GM19468 (cell line): ENCODE results near the gene PROK2.

Experiments
- ATAC-seq: cut with Tn5 transposase; IDR thresholded peaks from one replicate; pipeline ENCODE4 v1.9.1; 2021; ENCODE audit warnings: mild to moderate bottlenecking, moderate library complexity, moderate number of reproducible peaks; ENCODE audit not compliant: unreplicated experiment; ENCODE audit errors: extremely low read depth

PROK2 gene

GRCh38 chr3:71787851-71788405, 3.0 kb upstream of the PROK2 start:
- no peak for ATAC-seq

DNA sequence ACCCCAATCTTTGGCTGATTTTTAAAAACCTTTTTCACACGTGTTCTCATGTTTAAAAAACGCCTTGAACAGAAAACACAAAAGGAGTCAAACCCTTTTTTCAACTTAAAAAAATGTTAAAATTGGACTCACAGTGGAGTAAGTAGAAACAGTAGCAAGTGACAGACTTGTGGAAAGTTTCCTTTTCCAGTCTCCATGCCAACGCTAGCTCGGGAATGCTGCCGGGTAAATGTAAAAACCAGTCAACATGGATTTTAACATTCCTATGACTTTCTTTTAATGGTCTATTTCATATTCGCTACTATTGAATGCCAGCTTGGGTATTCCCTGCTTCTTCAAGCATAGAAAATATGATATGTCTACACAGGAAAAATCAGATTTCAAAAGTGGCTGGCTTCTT, 1.6 kb upstream of the PROK2 start:
- no peak for ATAC-seq

DNA sequence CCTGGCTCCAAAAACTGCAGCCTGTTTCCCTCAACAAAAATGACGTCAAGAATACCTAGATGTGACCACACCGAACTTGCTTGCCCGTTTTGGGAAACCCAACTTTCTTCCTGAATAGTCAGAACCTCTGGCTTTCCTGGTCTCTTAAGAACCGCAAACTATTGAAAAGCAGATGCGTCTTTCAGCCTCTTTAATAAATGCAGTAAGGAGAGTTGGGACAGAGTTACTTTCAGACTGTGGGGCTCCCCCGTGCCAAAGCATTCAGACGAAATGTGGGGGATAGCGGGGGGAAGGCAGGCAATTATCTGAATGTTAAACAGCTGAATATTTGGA, 1.2 kb upstream of the PROK2 start:
- no peak for ATAC-seq

GRCh38 chr3:71785532-71786216, 726 bp upstream of the PROK2 start:
- no peak for ATAC-seq

- ATAC-seq: no peak
These were observed 591 bp downstream of the PROK2 start for GRCh38 chr3:71784201-71784913.

GRCh38 chr3:71783152-71783551, 1.8 kb downstream of the PROK2 start:
- no peak for ATAC-seq

- no peak for ATAC-seq
These were observed 4.5 kb downstream of the PROK2 start for GRCh38 chr3:71780430-71780829.

DNA sequence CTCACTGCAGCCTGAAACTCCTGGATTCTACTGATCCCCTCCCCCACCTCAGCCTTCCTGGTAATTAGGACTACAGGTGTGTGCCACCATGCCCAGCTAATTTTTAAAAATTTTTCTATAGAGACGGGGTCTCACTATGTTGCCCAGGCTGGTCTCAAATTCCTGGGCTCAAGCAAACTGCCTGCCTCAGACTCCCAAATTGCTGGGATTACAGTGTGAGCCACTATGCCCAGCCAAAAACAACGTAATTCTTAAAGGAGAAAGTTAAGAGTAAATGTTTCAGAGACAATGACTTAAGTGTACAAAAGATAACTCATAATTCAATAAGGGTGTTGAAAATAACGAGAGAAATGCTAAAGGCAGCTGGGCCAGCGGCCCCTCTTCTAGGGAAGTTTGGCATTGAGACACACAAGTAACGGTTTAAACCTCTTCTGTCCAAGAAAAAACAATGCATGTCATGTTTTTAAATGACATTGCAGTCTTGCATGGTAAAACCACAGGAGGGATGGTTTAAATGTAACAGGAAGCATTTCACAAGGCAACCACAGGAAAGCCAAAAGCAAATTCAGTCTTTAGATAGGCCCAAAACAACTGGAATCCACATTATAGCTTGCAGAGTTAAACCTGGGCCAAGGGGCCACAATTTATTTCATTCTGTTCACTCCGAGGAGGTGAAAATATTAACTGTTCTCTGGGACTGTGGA, 5.1 kb downstream of the PROK2 start:
- no peak for ATAC-seq

DNA sequence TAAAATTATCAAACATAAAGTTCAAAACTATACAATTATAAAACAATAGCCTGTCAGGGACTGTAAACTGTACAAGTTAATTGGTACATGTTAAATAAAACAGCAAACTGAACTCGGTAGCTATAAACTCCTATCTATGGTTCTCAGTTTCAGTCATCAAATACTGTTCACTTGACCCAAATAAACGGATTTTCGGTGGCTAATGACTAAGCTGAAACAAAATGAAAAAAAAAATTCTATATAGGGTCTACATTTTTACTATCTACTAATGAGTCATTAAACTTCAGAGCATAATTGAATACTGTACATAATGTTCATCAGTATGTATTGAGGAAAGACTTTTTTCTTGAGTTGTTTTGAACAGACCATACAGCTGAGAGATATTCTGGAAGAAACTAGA, 6.6 kb downstream of the PROK2 start:
- ATAC-seq: no peak

DNA sequence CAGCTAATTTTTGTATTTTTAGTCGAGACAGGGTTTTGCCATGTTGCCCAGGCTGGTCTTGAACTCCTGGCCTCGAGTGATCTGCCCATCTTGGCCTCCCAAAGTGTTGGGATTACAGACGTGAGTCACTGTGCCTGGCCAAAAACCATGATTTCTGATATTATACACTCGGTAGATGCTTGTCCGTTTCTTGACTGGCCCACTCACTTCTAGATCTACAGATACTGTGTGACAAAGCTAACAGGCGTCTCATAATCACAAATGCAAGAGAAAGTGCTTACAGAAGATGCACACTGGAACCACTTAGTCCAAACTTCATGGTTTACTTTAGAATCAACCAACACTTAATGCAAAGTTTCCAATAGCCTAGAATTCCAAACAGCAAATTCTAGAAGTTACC, 8.4 kb downstream of the PROK2 start:
- no peak for ATAC-seq

- no peak for ATAC-seq
These were observed 13.1 kb downstream of the PROK2 start for GRCh38 chr3:71771884-71772283.

- ATAC-seq: no peak
These were observed 13.8 kb downstream of the PROK2 start for GRCh38 chr3:71771126-71771525.

- no peak for ATAC-seq
These were observed 21.5 kb downstream of the PROK2 start for GRCh38 chr3:71763426-71763825.

- no peak for ATAC-seq
These were observed 24.8 kb downstream of the PROK2 start for GRCh38 chr3:71760140-71760539.

DNA sequence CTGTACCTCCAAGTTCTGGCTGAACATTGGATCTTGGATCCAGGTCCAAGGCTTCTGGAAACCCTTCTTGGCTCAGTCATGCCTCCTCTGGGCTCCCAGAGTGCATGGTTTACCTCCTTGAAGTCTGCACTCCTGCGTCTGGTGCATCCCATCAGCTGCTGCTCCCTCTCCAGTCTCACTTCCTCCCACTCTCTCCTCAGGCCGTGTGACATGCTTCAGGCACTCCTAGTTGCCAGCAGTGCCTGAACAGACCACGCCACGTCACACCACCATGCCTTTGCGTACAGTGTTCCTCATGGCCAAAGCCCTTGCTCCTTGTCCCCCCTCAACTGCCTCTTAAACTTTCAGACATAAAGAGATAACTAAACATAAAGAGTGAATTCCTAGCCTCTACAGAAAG, 25.5 kb downstream of the PROK2 start:
- no peak for ATAC-seq

DNA sequence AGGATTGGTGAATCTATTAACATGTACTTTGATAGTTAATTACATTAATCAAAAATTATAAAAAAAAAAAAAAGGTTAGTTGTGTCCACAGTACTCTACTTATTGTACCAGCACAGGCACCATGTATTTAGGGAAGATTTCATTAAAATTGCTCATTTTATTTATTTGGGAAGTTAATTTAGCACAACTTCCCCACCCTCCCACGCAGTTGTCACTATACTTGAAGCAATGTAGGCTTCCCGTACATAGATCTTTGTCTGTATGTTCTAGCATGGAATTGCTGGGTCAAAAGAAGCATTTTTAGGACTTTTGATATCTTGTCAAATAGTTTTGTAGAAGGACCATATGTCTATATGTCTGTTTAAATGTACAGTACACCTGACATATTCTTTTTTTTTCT, 26.9 kb downstream of the PROK2 start:
- no peak for ATAC-seq

GRCh38 chr3:71754610-71755253, 30.2 kb downstream of the PROK2 start:
- ATAC-seq: no peak

DNA sequence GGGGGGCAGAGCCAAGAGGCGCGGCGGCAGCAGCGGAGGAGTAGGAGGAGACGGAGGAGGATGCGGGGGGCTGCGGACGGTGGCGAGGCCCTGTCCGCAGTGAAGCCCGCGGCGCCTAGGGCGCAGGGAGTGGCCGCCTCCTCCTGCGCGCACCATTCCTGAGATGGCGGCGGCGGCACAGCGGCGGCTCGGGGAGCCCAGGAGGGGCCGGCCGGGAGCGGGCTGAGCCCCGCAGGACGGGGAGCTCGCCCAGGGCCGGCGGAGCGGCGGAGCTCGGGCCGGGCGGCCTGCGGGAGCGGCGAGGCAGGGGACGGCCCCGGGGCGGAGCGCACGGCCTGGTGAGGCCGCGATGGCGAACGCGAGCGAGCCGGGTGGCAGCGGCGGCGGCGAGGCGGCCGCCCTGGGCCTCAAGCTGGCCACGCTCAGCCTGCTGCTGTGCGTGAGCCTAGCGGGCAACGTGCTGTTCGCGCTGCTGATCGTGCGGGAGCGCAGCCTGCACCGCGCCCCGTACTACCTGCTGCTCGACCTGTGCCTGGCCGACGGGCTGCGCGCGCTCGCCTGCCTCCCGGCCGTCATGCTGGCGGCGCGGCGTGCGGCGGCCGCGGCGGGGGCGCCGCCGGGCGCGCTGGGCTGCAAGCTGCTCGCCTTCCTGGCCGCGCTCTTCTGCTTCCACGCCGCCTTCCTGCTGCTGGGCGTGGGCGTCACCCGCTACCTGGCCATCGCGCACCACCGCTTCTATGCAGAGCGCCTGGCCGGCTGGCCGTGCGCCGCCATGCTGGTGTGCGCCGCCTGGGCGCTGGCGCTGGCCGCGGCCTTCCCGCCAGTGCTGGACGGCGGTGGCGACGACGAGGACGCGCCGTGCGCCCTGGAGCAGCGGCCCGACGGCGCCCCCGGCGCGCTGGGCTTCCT, 31.0 kb downstream of the PROK2 start, which contains the start of gene GPR27:
GPR27 (plus strand) TSS at position 155 of the 909 bp plus-strand sequence; CDS start at position 350, 195 bp downstream.
- ATAC-seq: no peak

DNA sequence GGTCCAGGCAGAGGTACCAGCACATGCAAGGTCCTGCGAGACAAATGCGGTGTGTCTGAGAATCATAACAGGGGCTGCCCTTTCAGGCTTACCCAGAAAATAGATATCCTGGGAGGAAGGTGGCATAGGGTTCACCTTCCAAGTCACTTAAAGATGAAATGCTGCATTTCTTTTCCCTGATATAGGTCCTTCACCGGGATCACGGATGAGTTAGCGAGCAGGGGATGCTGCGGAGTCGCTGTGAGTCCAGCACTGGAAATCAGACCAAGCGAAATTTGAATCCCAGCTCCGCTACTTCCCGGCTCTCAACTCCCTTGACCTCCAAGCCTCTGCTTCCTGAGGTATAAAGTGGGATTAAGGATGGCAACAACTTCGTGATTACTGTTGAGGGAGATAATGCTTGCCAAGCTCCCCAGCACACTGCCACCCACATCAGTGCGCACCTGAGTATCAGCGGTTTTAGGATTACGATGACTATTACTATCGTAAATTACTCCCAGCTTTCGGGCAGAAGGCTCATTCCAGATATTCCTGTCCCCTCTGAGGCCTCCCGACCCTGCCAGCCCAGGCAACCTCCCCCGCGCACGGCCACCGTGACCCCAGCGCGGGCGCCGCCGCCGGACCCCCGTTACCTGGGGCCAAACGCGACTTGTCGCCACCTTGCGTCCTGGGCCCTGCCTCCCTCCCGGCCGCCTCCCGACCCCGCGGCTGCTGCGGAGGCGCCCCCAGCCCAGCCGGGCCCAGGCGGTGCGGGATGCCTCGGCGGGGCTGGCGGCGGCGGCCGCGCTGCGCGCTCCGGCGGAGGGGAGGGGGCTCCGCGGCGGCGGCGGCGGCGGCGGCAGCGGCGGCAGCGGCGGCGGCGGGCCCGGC, 31.9 kb downstream of the PROK2 start:
- no peak for ATAC-seq
